Activated T-helper 2 cell treated with anti-CD3 and anti-CD28 coated beads, Interferon-gamma antibody, Interleukin-2, Interleukin-4, amounts not matched to agents 10 μg/mL and 5 μg/mL and 100 μg/mL, durations not matched to agents 14 hours and 24 hours and 36 hours (primary cell): ENCODE measurements around the gene SPATA25. TPM values are rescaled to one million over a fixed set of nuclear protein-coding genes. Genes with fewer than 3 reads are reported as not detected.
A peak's percentile ranks its signal among the peaks of the same experiment; 100 is the strongest.
"Not testable (repeated sequence)": the region's sequence is repeated elsewhere in the genome, so short reads cannot be mapped to it uniquely, and the experiment has no call there.

Experiments used
- DNase-seq: peaks from one replicate; pipeline ENCODE4 v3.0.0; 2021; ENCODE audit warnings: low spot score
- H3K27ac Mint-ChIP-seq: one replicate; pipeline ENCODE4 v1.8.0; 2021; ENCODE audit warnings: mixed read lengths
- H3K27me3 Mint-ChIP-seq: one replicate; pipeline ENCODE4 v1.8.0; 2021; ENCODE audit warnings: low read depth, mixed read lengths
- H3K36me3 Mint-ChIP-seq: one replicate; pipeline ENCODE4 v1.8.0; 2021; ENCODE audit warnings: low read depth, mixed read lengths
- H3K4me1 Mint-ChIP-seq: one replicate; pipeline ENCODE4 v1.8.0; 2021; ENCODE audit warnings: low read depth, mixed read lengths
- H3K4me3 Mint-ChIP-seq: one replicate; pipeline ENCODE4 v1.8.0; 2021; ENCODE audit warnings: low read depth, mild to moderate bottlenecking, moderate library complexity, mixed read lengths
- H3K9me3 Mint-ChIP-seq: one replicate; pipeline ENCODE4 v1.8.0; 2021; ENCODE audit warnings: mixed read lengths
- intact Hi-C: fragments of 100-400 bp; cut with micrococcal nuclease; formaldehyde crosslinking; loops from one replicate; pipeline ENCODE4 v1.15.1; 2023
- total RNA-seq: library from RNA; stranded (reverse); gene quantifications from 2 replicates; pipeline ENCODE4 v1.2.3, GENCODE V29; 2022

SPATA25 gene
- total RNA-seq, 1 donor from 2014 or later = 1.1 TPM

GRCh38 chr20:45909817-45910669, 22.6 kb upstream of the SPATA25 start:
- intact Hi-C loops = loop anchor here (2.0 kb wide), 2 partner anchors 53 to 63 kb away; partner anchors contain the start of genes ACOT8, ZNF335 and ZSWIM3
- H3K27me3 Mint-ChIP-seq = peaks cover 6% of the 10 kb centered on the region

DNA sequence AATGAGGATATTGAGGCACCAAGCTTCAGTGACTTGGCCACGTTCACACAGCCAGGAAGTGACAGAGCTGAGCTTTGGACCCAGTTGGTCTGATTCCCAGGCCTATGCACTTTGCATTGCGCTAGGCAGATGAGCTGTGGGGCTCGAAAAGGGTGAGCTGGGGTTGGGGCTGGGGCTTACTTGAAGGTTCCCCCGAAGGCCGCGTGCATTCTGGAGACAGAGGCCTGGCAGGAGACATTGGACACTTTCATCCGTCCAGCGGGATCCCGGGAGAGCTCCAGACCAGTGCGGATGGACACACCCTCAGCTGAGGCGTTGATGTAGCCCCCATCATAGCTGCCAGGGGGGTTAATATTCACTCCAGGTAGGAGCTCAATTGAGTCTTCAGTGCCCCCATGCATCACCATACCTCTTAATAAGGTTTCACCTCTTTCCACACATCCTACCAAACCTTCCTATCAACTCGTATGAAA, 21.9 kb upstream of the SPATA25 start:
- Mint-ChIP-seq H3K9me3 (no peaks in the 10 kb centered on the region), H3K27me3 (peaks cover 4% of the 10 kb centered on the region)

More at GRCh38 chr20:45909817-45910669, 22.6 kb upstream of the SPATA25 start:
- no peak for DNase-seq
- Mint-ChIP-seq H3K9me3 (no peaks in the 10 kb centered on the region), H3K4me1 (peaks cover 7% of the 10 kb centered on the region), H3K36me3 (no peaks in the 10 kb centered on the region), H3K4me3 (peak overlapping the region; percentile 72), H3K27ac (no peak overlapping the region)

GRCh38 chr20:45908084-45908483, 20.7 kb upstream of the SPATA25 start:
- Mint-ChIP-seq H3K27me3 (no peaks in the 10 kb centered on the region), H3K4me3 (no peak overlapping the region), H3K9me3 (no peaks in the 10 kb centered on the region), H3K27ac (no peak overlapping the region), H3K36me3 (no peaks in the 10 kb centered on the region), H3K4me1 (peaks cover 7% of the 10 kb centered on the region)
- intact Hi-C loops = no loop called here
- no peak for DNase-seq

More for the DNA sequence above, 21.9 kb upstream of the SPATA25 start:
- no peaks in the 10 kb centered on the region for H3K36me3 Mint-ChIP-seq
- DNase-seq = no peak
- H3K4me3 Mint-ChIP-seq = no peak overlapping the region
- H3K4me1 Mint-ChIP-seq = peaks cover 7% of the 10 kb centered on the region
- H3K27ac Mint-ChIP-seq = no peak overlapping the region
- intact Hi-C loops = no loop called here

DNA sequence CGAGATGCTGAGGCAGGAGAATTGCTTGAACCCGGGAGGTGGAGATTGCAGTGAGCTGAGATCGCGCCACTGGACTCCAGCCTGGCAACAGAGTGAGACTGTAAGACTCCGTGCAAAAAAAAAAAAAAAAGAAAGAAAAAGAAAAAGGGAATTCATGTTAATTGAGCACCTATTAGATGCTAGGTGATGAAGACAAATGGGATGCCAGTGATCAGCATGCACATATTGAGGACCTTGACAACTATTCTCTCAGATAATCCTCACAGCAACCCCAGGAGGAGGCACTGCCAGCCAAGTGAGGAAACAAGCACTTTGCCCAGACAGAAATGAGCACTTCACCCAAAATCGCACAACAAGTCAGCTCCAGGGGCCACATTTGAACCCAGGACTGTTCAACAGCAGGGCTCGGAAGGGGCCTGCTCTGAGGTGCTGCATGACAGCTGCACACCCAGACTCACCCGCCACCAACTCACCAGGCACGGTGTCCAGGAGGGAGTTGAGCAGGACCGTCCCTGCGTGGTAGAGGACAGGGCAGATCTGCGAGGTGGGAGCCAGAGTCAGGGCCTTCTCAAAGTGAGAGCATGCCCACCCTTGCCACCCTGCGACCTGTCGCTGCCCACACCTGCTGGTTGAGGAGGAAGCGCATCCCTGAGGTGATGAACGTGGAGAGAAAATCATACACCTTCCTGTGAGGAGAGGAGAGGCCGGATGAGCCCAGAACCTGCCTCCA, 20.0 kb upstream of the SPATA25 start:
- DNase-seq = no peak
- H3K4me1 Mint-ChIP-seq = peaks cover 6% of the 10 kb centered on the region
- no peaks in the 10 kb centered on the region for H3K36me3 Mint-ChIP-seq
- no peaks in the 10 kb centered on the region for H3K27me3 Mint-ChIP-seq
- H3K4me3 Mint-ChIP-seq = no peak overlapping the region
- no peaks in the 10 kb centered on the region for H3K9me3 Mint-ChIP-seq
- intact Hi-C loops = no loop called here
- H3K27ac Mint-ChIP-seq = no peak overlapping the region

DNA sequence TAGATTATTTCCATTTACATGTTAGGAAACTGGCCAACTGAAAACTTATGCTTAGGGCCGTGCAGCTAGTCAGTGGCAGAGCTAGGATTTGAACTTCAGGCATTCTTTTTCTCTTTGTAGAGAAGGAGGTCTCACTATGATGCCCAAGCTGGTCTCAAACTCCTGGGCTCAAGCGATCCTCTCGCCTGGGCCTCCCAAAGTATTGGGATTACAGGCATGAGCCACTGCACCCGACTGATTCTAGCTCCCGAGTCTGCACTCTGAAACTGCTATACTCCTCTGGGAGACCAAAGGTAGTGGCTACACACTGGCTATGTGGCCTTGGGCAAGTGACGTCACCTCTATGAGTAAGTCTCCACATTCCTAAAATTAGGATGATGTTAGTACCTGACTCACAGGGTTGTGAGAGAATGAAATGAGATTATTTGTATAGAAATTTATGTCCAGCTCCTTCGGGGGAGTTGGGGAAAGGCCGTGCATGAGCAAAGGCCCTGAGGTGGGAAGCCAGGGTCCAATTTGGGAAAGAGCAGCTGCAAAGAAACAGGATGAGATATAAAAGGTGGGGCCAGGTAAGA, 18.2 kb upstream of the SPATA25 start:
- Mint-ChIP-seq H3K27me3 (no peaks in the 10 kb centered on the region), H3K4me1 (peaks cover 2% of the 10 kb centered on the region), H3K27ac (no peak overlapping the region), H3K4me3 (no peak overlapping the region), H3K9me3 (no peaks in the 10 kb centered on the region), H3K36me3 (no peaks in the 10 kb centered on the region)
- intact Hi-C loops = no loop called here
- DNase-seq = no peak

GRCh38 chr20:45904583-45905504, 17.4 kb upstream of the SPATA25 start:
- intact Hi-C loops = no loop called here
- no peaks in the 10 kb centered on the region for H3K27me3 Mint-ChIP-seq
- no peaks in the 10 kb centered on the region for H3K4me1 Mint-ChIP-seq
- no peaks in the 10 kb centered on the region for H3K36me3 Mint-ChIP-seq
- no peak overlapping the region for H3K4me3 Mint-ChIP-seq
- DNase-seq = no peak
- no peak overlapping the region for H3K27ac Mint-ChIP-seq
- no peaks in the 10 kb centered on the region for H3K9me3 Mint-ChIP-seq

DNA sequence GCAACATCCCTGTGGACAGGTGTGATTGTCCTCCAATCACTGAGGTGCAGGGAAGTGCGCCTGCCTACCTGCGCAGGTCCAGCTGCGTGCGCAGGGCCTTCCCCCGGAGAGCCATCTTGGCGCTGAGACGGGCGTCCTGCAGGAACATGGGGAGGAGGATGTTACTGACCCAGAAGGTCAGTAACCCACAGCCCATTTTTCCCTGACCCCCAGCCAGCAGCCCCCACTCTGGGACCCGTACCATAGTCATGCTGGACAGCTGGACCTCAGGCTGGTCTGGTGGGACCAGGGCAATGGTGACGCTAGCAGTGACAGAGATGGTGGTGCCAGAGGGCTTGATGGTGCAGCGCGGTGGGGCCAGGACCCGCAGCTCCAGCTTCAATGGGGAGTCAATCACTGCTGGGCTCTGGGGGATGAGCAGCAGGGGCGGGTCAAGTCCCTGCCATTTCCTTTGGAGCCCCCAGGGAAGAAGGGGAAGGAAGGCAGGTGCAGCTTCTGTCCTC, 14.8 kb upstream of the SPATA25 start:
- Mint-ChIP-seq H3K4me3 (no peak overlapping the region), H3K36me3 (no peaks in the 10 kb centered on the region), H3K9me3 (no peaks in the 10 kb centered on the region), H3K27ac (no peak overlapping the region), H3K27me3 (no peaks in the 10 kb centered on the region), H3K4me1 (no peaks in the 10 kb centered on the region)
- intact Hi-C loops = no loop called here
- no peak for DNase-seq

DNA sequence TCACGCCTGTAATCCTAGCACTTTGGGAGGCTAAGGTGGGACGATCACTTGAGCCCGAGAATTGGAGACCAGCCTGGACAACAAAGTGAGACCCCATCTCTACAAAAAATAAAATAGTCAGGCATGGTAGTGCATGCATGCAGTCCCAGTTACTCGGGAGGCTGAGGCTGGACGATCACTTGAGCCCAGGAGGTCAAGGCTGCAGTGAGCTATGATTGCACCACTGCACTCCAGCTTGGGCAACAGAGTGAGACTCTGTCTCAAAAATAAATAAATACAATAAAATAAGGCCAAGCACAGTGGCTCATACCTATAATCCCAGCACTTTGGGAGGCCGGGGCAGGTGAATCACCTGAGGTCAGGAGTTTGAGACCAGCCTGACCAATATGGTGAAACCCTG, 13.9 kb upstream of the SPATA25 start:
- H3K4me3 Mint-ChIP-seq, H3K36me3 Mint-ChIP-seq, intact Hi-C loops, DNase-seq, H3K4me1 Mint-ChIP-seq, H3K27me3 Mint-ChIP-seq, H3K27ac Mint-ChIP-seq, H3K9me3 Mint-ChIP-seq: not testable (repeated sequence)

- H3K27me3 Mint-ChIP-seq = no peaks in the 10 kb centered on the region
- H3K27ac Mint-ChIP-seq = no peak overlapping the region
- intact Hi-C loops = loop anchor here (10.0 kb wide), 1 partner anchor 76 kb away; the partner anchor contains the start of gene ZNF335
- no peak overlapping the region for H3K4me3 Mint-ChIP-seq
- no peaks in the 10 kb centered on the region for H3K9me3 Mint-ChIP-seq
- H3K36me3 Mint-ChIP-seq = peaks cover 6% of the 10 kb centered on the region
- DNase-seq = no peak
- H3K4me1 Mint-ChIP-seq = no peaks in the 10 kb centered on the region
Measured at GRCh38 chr20:45899046-45899835, 11.8 kb upstream of the SPATA25 start.

GRCh38 chr20:45898285-45898684, 10.9 kb upstream of the SPATA25 start:
- H3K4me1 Mint-ChIP-seq = peaks cover 4% of the 10 kb centered on the region
- intact Hi-C loops = loop anchor here (10.0 kb wide), 1 partner anchor 77 kb away; the partner anchor contains the start of gene ZNF335
- H3K36me3 Mint-ChIP-seq = peaks cover 11% of the 10 kb centered on the region
- no peaks in the 10 kb centered on the region for H3K27me3 Mint-ChIP-seq
- no peak overlapping the region for H3K27ac Mint-ChIP-seq
- no peaks in the 10 kb centered on the region for H3K9me3 Mint-ChIP-seq
- H3K4me3 Mint-ChIP-seq = no peak overlapping the region
- no peak for DNase-seq

GRCh38 chr20:45897692-45898091, 10.3 kb upstream of the SPATA25 start:
- H3K4me1 Mint-ChIP-seq = peaks cover 9% of the 10 kb centered on the region
- intact Hi-C loops = loop anchor here (10.0 kb wide), 1 partner anchor 77 kb away; the partner anchor contains the start of gene ZNF335
- no peaks in the 10 kb centered on the region for H3K9me3 Mint-ChIP-seq
- H3K27me3 Mint-ChIP-seq = no peaks in the 10 kb centered on the region
- DNase-seq = no peak
- no peak overlapping the region for H3K27ac Mint-ChIP-seq
- no peak overlapping the region for H3K4me3 Mint-ChIP-seq
- H3K36me3 Mint-ChIP-seq = peaks cover 11% of the 10 kb centered on the region
